Stimulated activated effector memory CD8-positive, alpha-beta T cell treated with anti-CD3 and anti-CD28 coated beads, Interleukin-12 subunit alpha, Interleukin-12 subunit beta, amount 100 ng/mL, for 72 hours (primary cell): ENCODE results near the gene ETNPPL.

Source experiments
- ATAC-seq: fragments of 150-1000 bp; cut with Tn5 transposase; 2 replicates; pipeline ENCODE4 v1.10.0; 2021
- DNase-seq, 2 donors: peaks; one replicate each; pipeline ENCODE4 v3.0.0; 2021 to 2022; ENCODE audit warnings: low spot score in 2 of 2
- H3K27ac Mint-ChIP-seq: one replicate; pipeline ENCODE4 v1.8.0; 2022; ENCODE audit warnings: mild to moderate bottlenecking, mixed read lengths
- H3K36me3 Mint-ChIP-seq: one replicate; pipeline ENCODE4 v1.8.0; 2022; ENCODE audit warnings: mild to moderate bottlenecking, mixed read lengths
- H3K4me1 Mint-ChIP-seq: one replicate; pipeline ENCODE4 v1.8.0; 2022; ENCODE audit warnings: mixed read lengths
- H3K4me3 Mint-ChIP-seq: one replicate; pipeline ENCODE4 v1.8.0; 2022; ENCODE audit warnings: mild to moderate bottlenecking, mixed read lengths
- H3K9me3 Mint-ChIP-seq: one replicate; pipeline ENCODE4 v1.8.0; 2022; ENCODE audit warnings: mixed read lengths

ETNPPL gene

DNA sequence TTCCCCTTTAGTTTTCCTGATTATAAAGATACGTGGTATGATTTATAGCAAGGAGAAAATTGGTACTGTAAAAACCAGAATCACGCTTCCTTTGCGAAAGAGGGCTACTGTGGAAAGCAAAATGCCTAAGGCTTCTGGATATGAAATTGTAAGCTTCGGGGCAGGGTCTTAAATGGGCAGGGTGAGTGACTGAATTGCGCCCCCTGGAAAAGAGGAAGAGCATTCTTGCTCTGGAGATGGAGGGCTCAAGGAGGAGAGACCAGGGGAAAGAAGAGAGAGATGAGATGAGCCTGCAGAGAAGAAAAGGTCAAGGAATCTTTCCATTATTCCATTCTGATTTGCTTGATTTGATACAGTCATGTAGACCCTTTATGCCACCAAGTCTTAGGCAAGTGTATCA is 13.1 kb upstream of the ETNPPL start:
- no peak for ATAC-seq
- H3K9me3 Mint-ChIP-seq = no peaks in the 10 kb centered on the region
- H3K4me1 Mint-ChIP-seq = no peaks in the 10 kb centered on the region
- no peaks in the 10 kb centered on the region for H3K36me3 Mint-ChIP-seq
- H3K27ac Mint-ChIP-seq = no peak overlapping the region
- no peak for DNase-seq
- no peak overlapping the region for H3K4me3 Mint-ChIP-seq

DNA sequence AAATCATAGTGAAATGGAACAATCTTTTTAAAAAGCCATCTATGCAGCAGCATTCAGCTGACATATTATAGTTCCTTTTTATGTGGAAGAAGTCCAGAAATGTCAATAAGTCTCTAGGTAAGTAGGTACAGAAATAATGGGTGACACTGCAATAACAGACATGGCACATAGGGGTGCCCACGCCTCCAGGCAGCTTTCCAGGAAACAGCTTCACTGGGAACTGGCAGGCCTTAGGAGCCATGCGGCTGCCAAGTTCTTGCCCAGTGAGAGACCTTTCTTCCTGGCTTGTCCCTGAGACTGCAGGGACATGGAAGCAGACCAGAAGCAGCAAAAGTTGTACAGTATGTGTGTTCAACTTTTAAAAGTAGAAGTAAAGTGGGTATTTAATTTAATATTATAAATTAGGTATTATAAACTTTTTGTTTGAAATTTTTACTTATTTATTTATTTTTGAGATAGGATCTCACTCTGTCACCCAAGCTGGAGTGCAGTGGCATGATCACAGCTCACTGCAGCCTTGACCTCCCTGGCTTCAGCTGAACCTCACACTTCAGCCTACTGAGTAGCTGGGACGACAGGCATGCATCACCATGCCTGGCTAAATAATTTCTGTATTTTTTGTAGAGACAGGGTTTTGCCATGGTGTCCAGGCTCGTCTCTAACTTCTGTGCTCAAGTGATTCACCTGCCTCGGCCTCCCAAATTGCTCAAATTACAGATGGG is 12.1 kb upstream of the ETNPPL start:
- H3K4me3 Mint-ChIP-seq = no peak overlapping the region
- no peak for DNase-seq
- no peaks in the 10 kb centered on the region for H3K9me3 Mint-ChIP-seq
- H3K36me3 Mint-ChIP-seq = no peaks in the 10 kb centered on the region
- H3K27ac Mint-ChIP-seq = no peak overlapping the region
- H3K4me1 Mint-ChIP-seq = no peaks in the 10 kb centered on the region
- no peak for ATAC-seq

DNA sequence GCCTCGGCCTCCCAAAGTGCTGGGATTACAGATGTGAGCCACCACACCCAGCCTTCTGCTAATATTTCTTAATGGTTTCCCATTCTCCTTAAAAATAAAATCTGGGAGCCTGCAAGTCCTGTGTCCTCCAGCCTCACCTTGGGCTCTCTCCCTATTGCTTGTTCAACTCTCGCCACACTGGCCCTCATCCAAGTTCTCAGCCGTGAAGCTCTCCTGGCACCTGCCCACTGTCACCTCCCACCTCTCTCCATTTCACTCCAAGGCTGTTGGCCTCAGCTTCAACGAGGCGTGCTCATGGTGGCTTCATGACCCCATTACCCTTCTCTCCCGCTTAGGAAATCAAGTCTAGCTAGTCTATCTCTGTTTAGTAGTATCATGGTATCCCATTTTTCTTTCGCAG is 9.5 kb upstream of the ETNPPL start:
- no peak for ATAC-seq
- H3K4me1 Mint-ChIP-seq = no peaks in the 10 kb centered on the region

GRCh38 chr4:108766058-108766457 is 3.2 kb upstream of the ETNPPL start:
- no peak for DNase-seq
- Mint-ChIP-seq H3K9me3 (no peaks in the 10 kb centered on the region), H3K36me3 (no peaks in the 10 kb centered on the region), H3K4me1 (peaks cover 16% of the 10 kb centered on the region), H3K27ac (no peak overlapping the region), H3K4me3 (no peak overlapping the region)
- ATAC-seq = no peak

More for the DNA sequence above, 9.5 kb upstream of the ETNPPL start:
- DNase-seq = no peak
- H3K36me3 Mint-ChIP-seq = no peaks in the 10 kb centered on the region
- H3K9me3 Mint-ChIP-seq = no peaks in the 10 kb centered on the region
- no peak overlapping the region for H3K4me3 Mint-ChIP-seq
- H3K27ac Mint-ChIP-seq = no peak overlapping the region

DNA sequence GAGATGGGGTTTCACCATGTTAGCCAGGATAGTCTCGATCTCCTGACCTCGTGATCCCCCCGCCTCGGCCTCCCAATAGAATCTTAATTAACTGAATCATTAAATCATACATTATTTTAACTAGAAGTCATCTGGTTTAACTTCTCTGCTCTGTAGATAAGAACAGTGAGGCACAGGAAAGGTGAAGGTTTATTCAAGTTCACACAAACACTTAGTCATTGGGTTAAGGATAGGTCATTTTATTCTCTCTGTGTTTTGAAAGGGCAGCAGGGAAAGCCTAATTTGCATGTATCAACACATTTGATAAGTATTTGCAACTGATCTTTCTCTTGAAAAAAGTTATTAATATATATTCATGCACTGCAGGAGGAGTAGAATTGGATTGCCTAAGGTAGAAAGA is 1.1 kb upstream of the ETNPPL start:
- H3K27ac Mint-ChIP-seq = no peak overlapping the region
- H3K36me3 Mint-ChIP-seq = no peaks in the 10 kb centered on the region
- no peaks in the 10 kb centered on the region for H3K9me3 Mint-ChIP-seq
- peaks cover 16% of the 10 kb centered on the region for H3K4me1 Mint-ChIP-seq
- no peak overlapping the region for H3K4me3 Mint-ChIP-seq
- ATAC-seq (no peak), DNase-seq (no peak)

- no peak for DNase-seq
- Mint-ChIP-seq H3K4me1 (peaks cover 16% of the 10 kb centered on the region), H3K9me3 (no peaks in the 10 kb centered on the region), H3K36me3 (no peaks in the 10 kb centered on the region), H3K27ac (no peak overlapping the region), H3K4me3 (peak overlapping the region; percentile 67)
- no peak for ATAC-seq
These were observed 357 bp upstream of the ETNPPL start for GRCh38 chr4:108763226-108763593.

DNA sequence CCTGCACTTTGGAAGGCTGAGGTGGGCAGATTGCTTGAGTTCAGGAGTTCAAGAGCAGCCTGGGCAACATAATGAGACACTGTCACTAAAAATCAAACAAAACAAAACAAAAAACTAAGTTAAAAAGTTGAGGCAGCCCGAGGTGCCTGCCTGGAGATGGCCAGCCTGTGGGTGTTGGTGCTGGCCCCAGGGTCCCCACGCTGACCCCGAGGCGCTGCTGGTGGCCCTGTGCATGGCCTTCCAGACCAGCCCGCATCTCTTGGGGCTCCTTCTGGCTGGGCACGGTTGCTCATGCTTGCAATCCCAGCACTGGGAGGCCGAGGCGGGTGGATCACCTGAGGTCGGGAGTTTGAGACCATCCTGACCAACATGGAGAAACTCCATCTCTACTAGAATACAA is 4.4 kb downstream of the ETNPPL start:
- H3K4me3 Mint-ChIP-seq = no peak overlapping the region
- no peak overlapping the region for H3K27ac Mint-ChIP-seq
- ATAC-seq (no peak), DNase-seq (no peak)
- H3K36me3 Mint-ChIP-seq = no peaks in the 10 kb centered on the region
- no peaks in the 10 kb centered on the region for H3K9me3 Mint-ChIP-seq
- peaks cover 14% of the 10 kb centered on the region for H3K4me1 Mint-ChIP-seq

DNA sequence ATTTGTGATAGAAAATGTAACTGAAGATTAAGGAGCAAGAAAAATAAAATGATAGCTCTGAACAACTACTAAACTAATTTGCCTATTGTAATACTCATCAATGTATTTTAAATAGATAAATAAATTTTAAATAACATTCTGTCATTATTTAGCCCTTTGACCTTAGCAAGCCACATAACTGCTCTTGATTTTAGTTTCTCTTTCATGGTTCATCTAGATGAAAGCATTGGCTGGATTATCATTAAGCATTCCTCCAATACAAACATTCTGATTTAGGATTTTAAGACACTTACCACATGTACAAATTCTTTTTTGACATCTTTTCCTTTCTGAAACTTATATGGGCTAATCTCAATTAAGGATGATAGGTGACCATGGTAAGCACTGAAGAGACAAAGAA is 8.5 kb downstream of the ETNPPL start:
- Mint-ChIP-seq H3K4me3 (no peak overlapping the region), H3K36me3 (no peaks in the 10 kb centered on the region), H3K9me3 (no peaks in the 10 kb centered on the region), H3K4me1 (no peaks in the 10 kb centered on the region), H3K27ac (no peak overlapping the region)
- ATAC-seq (no peak), DNase-seq (no peak)

DNA sequence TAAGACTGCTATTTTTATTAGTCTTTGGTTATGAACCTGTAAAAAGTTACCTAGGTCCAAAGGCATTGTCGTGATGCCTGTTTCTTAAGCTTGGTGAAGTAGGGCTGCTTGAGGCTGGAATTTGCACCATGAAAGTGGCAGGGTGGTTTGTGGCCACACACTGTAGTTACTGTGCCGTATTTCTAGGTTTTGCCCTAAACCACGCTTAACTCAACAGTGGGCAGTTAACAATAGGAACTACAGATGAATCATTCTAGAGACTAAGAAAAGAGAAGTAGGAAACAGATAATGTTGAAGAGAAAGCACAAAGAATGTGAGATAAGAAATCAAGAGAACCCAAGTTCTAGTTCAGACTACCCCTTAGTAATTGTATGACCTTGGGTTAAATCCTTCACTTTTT is 11.5 kb downstream of the ETNPPL start:
- Mint-ChIP-seq H3K4me3 (no peak overlapping the region), H3K9me3 (no peaks in the 10 kb centered on the region), H3K27ac (no peak overlapping the region), H3K36me3 (no peaks in the 10 kb centered on the region), H3K4me1 (no peaks in the 10 kb centered on the region)
- DNase-seq (no peak), ATAC-seq (no peak)

DNA sequence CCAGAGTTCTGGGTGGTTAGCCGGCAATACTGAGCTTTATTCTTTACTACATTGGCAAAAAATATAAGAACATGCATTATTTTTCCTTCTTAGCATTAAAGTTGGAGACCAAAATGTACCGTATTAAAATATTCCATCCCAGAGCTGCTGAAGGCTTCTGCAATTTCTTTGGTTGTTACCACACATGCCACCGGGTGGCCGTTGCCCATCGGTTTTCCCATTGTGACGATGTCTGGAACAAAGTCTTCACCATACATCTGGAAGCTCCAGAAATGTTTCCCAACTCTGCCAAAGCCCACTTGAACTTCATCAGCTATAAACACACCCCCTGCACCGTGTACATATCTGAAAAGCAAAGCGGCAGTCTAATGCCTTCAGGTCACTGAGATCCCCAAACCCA is 13.7 kb downstream of the ETNPPL start:
- no peaks in the 10 kb centered on the region for H3K36me3 Mint-ChIP-seq
- no peaks in the 10 kb centered on the region for H3K4me1 Mint-ChIP-seq
- no peaks in the 10 kb centered on the region for H3K9me3 Mint-ChIP-seq
- ATAC-seq = no peak
- H3K4me3 Mint-ChIP-seq = no peak overlapping the region
- H3K27ac Mint-ChIP-seq = no peak overlapping the region
- DNase-seq = no peak

DNA sequence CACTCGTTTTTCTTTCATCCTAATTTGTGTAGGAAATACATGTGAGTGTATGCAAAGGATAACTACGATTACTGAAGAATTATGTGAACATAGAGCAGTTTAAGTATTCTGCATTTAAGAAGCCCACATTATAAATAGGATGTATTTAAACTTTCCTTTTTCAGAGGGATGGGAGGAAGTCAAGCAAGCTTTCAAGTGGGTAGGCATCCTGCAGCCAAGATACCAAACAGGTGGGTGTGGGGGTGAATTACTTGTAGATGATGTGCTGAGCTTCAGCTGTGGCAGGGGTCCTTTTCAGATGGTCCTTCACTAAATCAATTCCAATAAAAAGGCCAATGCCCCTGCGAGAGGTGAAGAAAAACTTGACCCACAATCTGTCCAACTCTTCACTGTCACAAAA is 16.3 kb downstream of the ETNPPL start:
- Mint-ChIP-seq H3K36me3 (no peaks in the 10 kb centered on the region), H3K27ac (no peak overlapping the region), H3K9me3 (no peaks in the 10 kb centered on the region), H3K4me3 (no peak overlapping the region), H3K4me1 (no peaks in the 10 kb centered on the region)
- DNase-seq = no peak
- ATAC-seq = no peak

- no peaks in the 10 kb centered on the region for H3K36me3 Mint-ChIP-seq
- H3K4me1 Mint-ChIP-seq = no peaks in the 10 kb centered on the region
- H3K4me3 Mint-ChIP-seq = no peak overlapping the region
- no peaks in the 10 kb centered on the region for H3K9me3 Mint-ChIP-seq
- H3K27ac Mint-ChIP-seq = no peak overlapping the region
- DNase-seq (no peak), ATAC-seq (no peak)
These were observed 18.5 kb downstream of the ETNPPL start for GRCh38 chr4:108744307-108744706.

DNA sequence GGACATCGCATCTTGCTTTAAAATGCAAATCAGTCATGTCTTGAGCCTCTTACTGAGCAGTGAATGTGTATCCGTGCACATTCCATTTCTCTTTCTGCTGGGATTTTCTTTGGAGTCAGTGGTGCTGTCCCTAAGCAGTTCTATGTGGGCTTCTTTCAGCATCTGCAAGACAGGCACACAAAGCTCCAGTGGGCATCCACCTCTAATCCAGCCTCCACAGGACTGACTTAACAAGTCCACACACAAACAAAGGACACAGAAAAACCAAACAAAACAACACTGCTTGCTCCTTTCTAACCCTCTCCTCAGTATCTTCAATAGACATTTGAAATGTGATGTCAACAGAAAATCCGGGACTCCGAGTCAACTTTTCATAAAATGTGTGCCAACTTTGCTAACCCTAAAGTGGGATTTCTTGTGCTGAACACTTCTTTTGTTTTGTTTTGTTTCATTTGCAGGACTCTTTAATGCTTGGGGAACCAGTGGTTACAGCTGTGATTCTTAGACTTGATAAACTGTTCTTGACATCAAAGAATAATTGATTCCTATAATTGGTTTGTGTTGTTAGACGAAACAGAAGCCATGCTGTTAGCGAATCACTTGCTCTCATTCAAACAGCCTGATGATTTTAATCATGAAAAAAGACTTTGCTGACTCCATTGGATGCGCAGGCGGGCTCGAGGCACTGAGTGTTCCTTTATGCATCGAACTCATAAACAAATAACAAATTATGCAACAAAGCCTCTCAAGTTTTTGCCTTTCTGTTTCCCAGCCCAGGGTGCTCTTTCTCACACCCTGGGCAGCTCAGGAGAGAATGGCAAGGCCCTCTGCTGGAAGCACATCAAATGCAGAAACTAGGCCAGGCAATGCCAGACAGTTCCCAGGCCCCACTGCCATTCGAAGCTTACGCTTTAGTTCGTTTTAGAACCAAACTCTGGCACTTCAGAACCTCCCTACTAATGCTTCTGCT is 20.1 kb downstream of the ETNPPL start:
- DNase-seq (no peak), ATAC-seq (no peak)
- no peaks in the 10 kb centered on the region for H3K36me3 Mint-ChIP-seq
- no peaks in the 10 kb centered on the region for H3K4me1 Mint-ChIP-seq
- H3K9me3 Mint-ChIP-seq = no peaks in the 10 kb centered on the region
- H3K27ac Mint-ChIP-seq = no peak overlapping the region
- no peak overlapping the region for H3K4me3 Mint-ChIP-seq

DNA sequence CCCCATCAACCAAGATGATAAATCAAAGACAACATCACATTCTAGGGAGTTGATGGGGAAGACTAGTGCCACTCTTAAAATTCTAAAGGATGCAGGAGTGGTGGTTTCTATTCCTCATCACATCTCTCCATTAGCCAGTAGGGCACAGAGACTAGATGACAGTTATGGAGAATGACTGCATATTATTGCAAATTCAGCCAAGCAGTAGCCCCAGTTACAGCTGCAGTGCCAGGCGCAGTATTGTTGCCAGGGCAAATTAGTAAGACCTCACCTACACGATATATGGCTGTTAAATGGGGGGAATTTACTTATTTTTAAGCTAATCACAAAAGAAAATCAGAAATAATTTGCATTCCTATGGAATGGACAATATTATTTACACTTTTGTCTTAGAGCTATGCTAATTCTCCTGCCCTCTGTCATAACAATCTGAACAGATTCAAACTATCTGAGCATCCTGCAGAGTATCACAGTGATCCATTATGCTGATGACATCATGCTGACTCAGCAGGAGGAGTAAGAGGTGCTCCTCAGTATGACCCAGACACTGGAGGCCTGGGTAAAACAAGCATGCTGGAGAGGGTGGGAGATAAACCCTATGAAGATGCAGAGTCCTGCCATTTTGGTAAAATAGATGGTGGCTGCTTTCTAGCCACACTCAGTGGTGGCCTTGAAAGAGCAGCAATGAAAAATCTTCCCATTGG is 24.7 kb downstream of the ETNPPL start:
- no peaks in the 10 kb centered on the region for H3K4me1 Mint-ChIP-seq
- no peaks in the 10 kb centered on the region for H3K9me3 Mint-ChIP-seq
- no peak overlapping the region for H3K27ac Mint-ChIP-seq
- DNase-seq (no peak), ATAC-seq (no peak)
- no peak overlapping the region for H3K4me3 Mint-ChIP-seq
- H3K36me3 Mint-ChIP-seq = no peaks in the 10 kb centered on the region

- H3K4me3 Mint-ChIP-seq = no peak overlapping the region
- ATAC-seq = no peak
- H3K36me3 Mint-ChIP-seq = no peaks in the 10 kb centered on the region
These were observed 31.8 kb downstream of the ETNPPL start for GRCh38 chr4:108731006-108731405.

More at GRCh38 chr4:108731006-108731405, 31.8 kb downstream of the ETNPPL start:
- H3K4me1 Mint-ChIP-seq = no peaks in the 10 kb centered on the region
- DNase-seq = no peak
- peaks cover 8% of the 10 kb centered on the region for H3K9me3 Mint-ChIP-seq
- no peak overlapping the region for H3K27ac Mint-ChIP-seq
